NOMO-1 (cell line): ENCODE results near the gene CGN.

Source experiments
- DNase-seq, 2 experiments: peaks; one replicate each; lab custom pipeline; 2025; ENCODE audit not compliant: unreplicated experiment in 2 of 2; lab: John Stamatoyannopoulos, UW

The CGN gene

GRCh38 chr1:151545542-151545941 lies 34.4 kb downstream of the CGN start:
- no peak for DNase-seq

- no peak for DNase-seq
Measured at GRCh38 chr1:151546011-151546925, 35.1 kb downstream of the CGN start.

GRCh38 chr1:151547119-151547899 lies 36.1 kb downstream of the CGN start:
- no peak for DNase-seq

GRCh38 chr1:151547900-151548230 lies 36.7 kb downstream of the CGN start:
- DNase-seq, result no peak

GRCh38 chr1:151549199-151549598 lies 38.0 kb downstream of the CGN start:
- DNase-seq, result no peak

GRCh38 chr1:151553659-151554058 lies 42.5 kb downstream of the CGN start:
- no peak for DNase-seq

- no peak for DNase-seq
Measured at GRCh38 chr1:151556052-151556451, 44.9 kb downstream of the CGN start.

- no peak for DNase-seq
Measured at GRCh38 chr1:151562661-151563060, 51.5 kb downstream of the CGN start.

- no peak for DNase-seq
Measured at GRCh38 chr1:151563376-151563775, 52.2 kb downstream of the CGN start.

GRCh38 chr1:151565502-151566189 lies 54.5 kb downstream of the CGN start:
- no peak for DNase-seq

- no peak for DNase-seq
Measured at GRCh38 chr1:151568626-151569088, 57.5 kb downstream of the CGN start.

- no peak for DNase-seq
Measured at GRCh38 chr1:151570819-151571218, 59.6 kb downstream of the CGN start.

GRCh38 chr1:151574575-151575529 lies 63.7 kb downstream of the CGN start:
- no peak for DNase-seq

GRCh38 chr1:151577173-151577572 lies 66.0 kb downstream of the CGN start:
- DNase-seq, result no peak

GRCh38 chr1:151578941-151579340 lies 67.8 kb downstream of the CGN start:
- no peak for DNase-seq

- DNase-seq, result no peak
Measured at GRCh38 chr1:151579436-151580225, 68.4 kb downstream of the CGN start.

GRCh38 chr1:151581451-151581850 lies 70.3 kb downstream of the CGN start:
- no peak for DNase-seq

GRCh38 chr1:151581921-151582320 lies 70.7 kb downstream of the CGN start:
- no peak for DNase-seq

GRCh38 chr1:151583796-151584195 lies 72.6 kb downstream of the CGN start:
- no peak for DNase-seq
